Measurements from ENCODE around the gene THSD7A.

THSD7A gene

GRCh38 chr7:11332865-11333228 lies 499.2 kb downstream of the THSD7A start:
- Histone ChIP-seq H3K9me3 (ENCODE audit: low read depth, low read length) (no peaks in the 10 kb centered on the region), H3K9ac (ENCODE audit: insufficient read length) (no peak overlapping the region), H3K4me3 (no peak overlapping the region), H3K27ac (no peak overlapping the region), H3K36me3 (ENCODE audit: insufficient read depth, low read length) (no peaks in the 10 kb centered on the region)
- DNase-seq (ENCODE audit: low read depth, low spot score): no peak
- TF ChIP-seq FOXP2 (optimal IDR thresholded peaks at IDR 0.05; ENCODE audit: control extremely low read depth, extremely low read length, insufficient read depth) (no peak), EZH2 (IDR thresholded peaks at IDR 0.05) (no peak), POLR2AphosphoS5 (IDR thresholded peaks at IDR 0.05; ENCODE audit: borderline replicate concordance, low read depth, low read length) (no peak)

GRCh38 chr7:11332186-11332864 lies 499.7 kb downstream of the THSD7A start:
- H3K27ac ChIP-seq: no peak overlapping the region
- H3K4me3 ChIP-seq: no peak overlapping the region
- no peaks in the 10 kb centered on the region for H3K9me3 ChIP-seq (ENCODE audit: low read depth, low read length)
- TF ChIP-seq EZH2 (IDR thresholded peaks at IDR 0.05): no peak
- no peak for TF ChIP-seq POLR2AphosphoS5 (IDR thresholded peaks at IDR 0.05; ENCODE audit: borderline replicate concordance, low read depth, low read length)
- TF ChIP-seq FOXP2 (optimal IDR thresholded peaks at IDR 0.05; ENCODE audit: control extremely low read depth, extremely low read length, insufficient read depth): no peak
- no peak for DNase-seq (ENCODE audit: low read depth, low spot score)
- H3K9ac ChIP-seq (ENCODE audit: insufficient read length): no peak overlapping the region
- no peaks in the 10 kb centered on the region for H3K36me3 ChIP-seq (ENCODE audit: insufficient read depth, low read length)

GRCh38 chr7:11331128-11332102 lies 500.6 kb downstream of the THSD7A start:
- H3K27ac ChIP-seq: no peak overlapping the region
- H3K4me3 ChIP-seq: no peak overlapping the region
- no peak overlapping the region for H3K9ac ChIP-seq (ENCODE audit: insufficient read length)
- no peak for DNase-seq (ENCODE audit: low read depth, low spot score)
- TF ChIP-seq POLR2AphosphoS5 (IDR thresholded peaks at IDR 0.05; ENCODE audit: borderline replicate concordance, low read depth, low read length) (no peak), FOXP2 (optimal IDR thresholded peaks at IDR 0.05; ENCODE audit: control extremely low read depth, extremely low read length, insufficient read depth) (no peak), EZH2 (IDR thresholded peaks at IDR 0.05) (no peak)
- no peaks in the 10 kb centered on the region for H3K9me3 ChIP-seq (ENCODE audit: low read depth, low read length)
- H3K36me3 ChIP-seq (ENCODE audit: insufficient read depth, low read length): no peaks in the 10 kb centered on the region

- no peak overlapping the region for H3K27ac ChIP-seq
- H3K4me3 ChIP-seq: no peak overlapping the region
- no peak overlapping the region for H3K9ac ChIP-seq (ENCODE audit: insufficient read length)
Measured at GRCh38 chr7:11330717-11331116, 501.3 kb downstream of the THSD7A start.

GRCh38 chr7:11330208-11330607 lies 501.8 kb downstream of the THSD7A start:
- Histone ChIP-seq H3K9ac (ENCODE audit: insufficient read length) (no peak overlapping the region), H3K4me3 (no peak overlapping the region), H3K27ac (no peak overlapping the region), H3K36me3 (ENCODE audit: insufficient read depth, low read length) (no peaks in the 10 kb centered on the region), H3K9me3 (ENCODE audit: low read depth, low read length) (no peaks in the 10 kb centered on the region)
- DNase-seq (ENCODE audit: low read depth, low spot score): no peak
- TF ChIP-seq FOXP2 (optimal IDR thresholded peaks at IDR 0.05; ENCODE audit: control extremely low read depth, extremely low read length, insufficient read depth) (no peak), POLR2AphosphoS5 (IDR thresholded peaks at IDR 0.05; ENCODE audit: borderline replicate concordance, low read depth, low read length) (no peak), EZH2 (IDR thresholded peaks at IDR 0.05) (no peak)

More at GRCh38 chr7:11330717-11331116, 501.3 kb downstream of the THSD7A start:
- no peaks in the 10 kb centered on the region for H3K9me3 ChIP-seq (ENCODE audit: low read depth, low read length)
- no peak for DNase-seq (ENCODE audit: low read depth, low spot score)
- no peaks in the 10 kb centered on the region for H3K36me3 ChIP-seq (ENCODE audit: insufficient read depth, low read length)
- no peak for TF ChIP-seq FOXP2 (optimal IDR thresholded peaks at IDR 0.05; ENCODE audit: control extremely low read depth, extremely low read length, insufficient read depth)

- H3K27ac ChIP-seq: no peak overlapping the region
- TF ChIP-seq POLR2AphosphoS5 (IDR thresholded peaks at IDR 0.05; ENCODE audit: borderline replicate concordance, low read depth, low read length): no peak
- H3K4me3 ChIP-seq: no peak overlapping the region
- H3K36me3 ChIP-seq (ENCODE audit: insufficient read depth, low read length): no peaks in the 10 kb centered on the region
- no peak for DNase-seq (ENCODE audit: low read depth, low spot score)
- H3K9ac ChIP-seq (ENCODE audit: insufficient read length): no peak overlapping the region
- no peaks in the 10 kb centered on the region for H3K9me3 ChIP-seq (ENCODE audit: low read depth, low read length)
Measured at GRCh38 chr7:11329626-11330025, 502.4 kb downstream of the THSD7A start.

- Histone ChIP-seq H3K9ac (ENCODE audit: insufficient read length) (no peak overlapping the region), H3K36me3 (ENCODE audit: insufficient read depth, low read length) (no peaks in the 10 kb centered on the region), H3K4me3 (no peak overlapping the region), H3K9me3 (ENCODE audit: low read depth, low read length) (no peaks in the 10 kb centered on the region), H3K27ac (no peak overlapping the region)
- no peak for TF ChIP-seq FOXP2 (optimal IDR thresholded peaks at IDR 0.05; ENCODE audit: control extremely low read depth, extremely low read length, insufficient read depth)
- no peak for TF ChIP-seq POLR2AphosphoS5 (IDR thresholded peaks at IDR 0.05; ENCODE audit: borderline replicate concordance, low read depth, low read length)
- TF ChIP-seq EZH2 (IDR thresholded peaks at IDR 0.05): no peak
- DNase-seq (ENCODE audit: low read depth, low spot score): no peak
Measured at GRCh38 chr7:11328309-11328708, 503.7 kb downstream of the THSD7A start.

GRCh38 chr7:11327633-11328032 lies 504.4 kb downstream of the THSD7A start:
- H3K9me3 ChIP-seq (ENCODE audit: low read depth, low read length): no peaks in the 10 kb centered on the region
- TF ChIP-seq POLR2AphosphoS5 (IDR thresholded peaks at IDR 0.05; ENCODE audit: borderline replicate concordance, low read depth, low read length): no peak
- TF ChIP-seq EZH2 (IDR thresholded peaks at IDR 0.05): no peak
- H3K36me3 ChIP-seq (ENCODE audit: insufficient read depth, low read length): no peaks in the 10 kb centered on the region
- H3K9ac ChIP-seq (ENCODE audit: insufficient read length): no peak overlapping the region
- no peak for DNase-seq (ENCODE audit: low read depth, low spot score)
- H3K4me3 ChIP-seq: no peak overlapping the region
- no peak overlapping the region for H3K27ac ChIP-seq

Measured in SK-N-MC (cell line).